Activated CD8-positive, alpha-beta memory T cell treated with anti-CD3 and anti-CD28 coated beads for 1 hour (primary cell): Measurements from ENCODE around the gene UBE2B.

Experiments used
- DNase-seq, 2 donors: peaks; one replicate each; pipeline ENCODE4 v3.0.0-alpha.2; 2020; ENCODE audit warnings: low read depth in 1 of 2; ENCODE audit errors: extremely low read depth in 1 of 2

The UBE2B gene

GRCh38 chr5:134436523-134437339 is 65.4 kb downstream of the UBE2B start:
- peak; percentile 11 to 17 for DNase-seq

GRCh38 chr5:134437340-134437846 is 66.0 kb downstream of the UBE2B start:
- no peak for DNase-seq

GRCh38 chr5:134437847-134438581 is 66.6 kb downstream of the UBE2B start:
- no peak for DNase-seq

- no peak for DNase-seq
These were observed 67.4 kb downstream of the UBE2B start for GRCh38 chr5:134438721-134439123.

GRCh38 chr5:134439210-134439654 is 67.9 kb downstream of the UBE2B start:
- no peak for DNase-seq

- no peak for DNase-seq
These were observed 68.9 kb downstream of the UBE2B start for GRCh38 chr5:134440201-134440755.
